ENCODE data around the gene KIF1C.

The KIF1C gene

DNA sequence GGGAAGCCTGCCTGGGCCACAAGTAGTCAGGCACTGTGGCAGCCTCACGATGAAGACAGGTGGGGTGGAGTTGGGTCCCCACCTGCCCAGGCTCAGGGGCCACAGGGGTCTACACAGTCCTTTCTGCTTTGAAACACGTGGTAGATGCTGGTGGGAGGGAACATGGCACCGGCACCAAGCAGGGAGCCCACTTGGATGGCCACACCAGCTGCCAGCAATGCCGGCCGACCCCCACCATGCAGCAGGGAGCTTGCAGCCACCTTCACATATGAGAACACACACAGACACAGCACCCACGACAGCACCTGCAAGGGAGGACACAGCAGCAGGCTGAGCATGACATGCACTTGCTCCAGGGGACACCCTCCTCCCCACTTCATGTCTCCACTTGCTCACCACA is 35.1 kb downstream of the KIF1C start:
- TF ChIP-seq, protein P1, sequence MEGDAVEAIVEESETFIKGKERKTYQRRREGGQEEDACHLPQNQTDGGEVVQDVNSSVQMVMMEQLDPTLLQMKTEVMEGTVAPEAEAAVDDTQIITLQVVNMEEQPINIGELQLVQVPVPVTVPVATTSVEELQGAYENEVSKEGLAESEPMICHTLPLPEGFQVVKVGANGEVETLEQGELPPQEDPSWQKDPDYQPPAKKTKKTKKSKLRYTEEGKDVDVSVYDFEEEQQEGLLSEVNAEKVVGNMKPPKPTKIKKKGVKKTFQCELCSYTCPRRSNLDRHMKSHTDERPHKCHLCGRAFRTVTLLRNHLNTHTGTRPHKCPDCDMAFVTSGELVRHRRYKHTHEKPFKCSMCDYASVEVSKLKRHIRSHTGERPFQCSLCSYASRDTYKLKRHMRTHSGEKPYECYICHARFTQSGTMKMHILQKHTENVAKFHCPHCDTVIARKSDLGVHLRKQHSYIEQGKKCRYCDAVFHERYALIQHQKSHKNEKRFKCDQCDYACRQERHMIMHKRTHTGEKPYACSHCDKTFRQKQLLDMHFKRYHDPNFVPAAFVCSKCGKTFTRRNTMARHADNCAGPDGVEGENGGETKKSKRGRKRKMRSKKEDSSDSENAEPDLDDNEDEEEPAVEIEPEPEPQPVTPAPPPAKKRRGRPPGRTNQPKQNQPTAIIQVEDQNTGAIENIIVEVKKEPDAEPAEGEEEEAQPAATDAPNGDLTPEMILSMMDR (conservative IDR thresholded peaks at IDR 0.05; ENCODE audit: low read depth, low read length), result no peak
- H3K4me3 ChIP-seq (ENCODE audit: low read length), result no peak overlapping the region
- no peak for DNase-seq (ENCODE audit: low read depth)

DNA sequence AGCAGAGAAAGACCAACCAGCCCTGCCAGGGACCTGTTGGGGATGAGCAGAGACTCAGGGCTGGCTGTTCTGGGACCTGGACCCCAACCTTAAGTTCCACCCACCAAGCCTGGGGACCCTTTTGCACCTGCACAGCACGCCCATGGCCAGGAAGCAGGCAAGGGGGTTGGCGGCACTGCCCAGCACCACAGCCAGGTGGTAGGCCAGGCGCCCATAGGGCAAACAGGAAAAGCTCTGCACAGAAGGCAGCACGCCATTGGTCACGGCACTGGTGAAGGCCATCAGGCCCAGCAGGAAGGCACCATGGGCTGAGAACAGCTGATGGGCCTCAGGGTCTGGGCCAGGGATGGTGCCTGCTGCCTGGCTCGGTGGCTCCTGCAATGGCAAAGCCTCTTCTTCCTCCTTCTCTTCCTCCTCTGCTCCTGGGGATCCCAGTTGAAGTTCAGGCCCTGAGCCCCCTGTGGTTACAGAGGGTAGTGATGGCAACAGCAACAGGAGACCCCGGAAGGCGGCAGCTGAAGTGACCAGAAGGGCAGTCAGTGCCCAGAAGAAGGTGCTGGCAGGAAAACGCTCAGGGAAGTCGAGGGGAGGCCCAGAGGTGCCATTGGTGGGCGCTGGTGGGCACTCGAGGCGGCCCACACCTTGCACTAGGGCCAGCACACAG is 35.7 kb downstream of the KIF1C start:
- DNase-seq (ENCODE audit: low read depth), result no peak
- TF ChIP-seq, protein P1 (conservative IDR thresholded peaks at IDR 0.05; ENCODE audit: low read depth, low read length), result no peak
- H3K4me3 ChIP-seq (ENCODE audit: low read length), result no peak overlapping the region

DNA sequence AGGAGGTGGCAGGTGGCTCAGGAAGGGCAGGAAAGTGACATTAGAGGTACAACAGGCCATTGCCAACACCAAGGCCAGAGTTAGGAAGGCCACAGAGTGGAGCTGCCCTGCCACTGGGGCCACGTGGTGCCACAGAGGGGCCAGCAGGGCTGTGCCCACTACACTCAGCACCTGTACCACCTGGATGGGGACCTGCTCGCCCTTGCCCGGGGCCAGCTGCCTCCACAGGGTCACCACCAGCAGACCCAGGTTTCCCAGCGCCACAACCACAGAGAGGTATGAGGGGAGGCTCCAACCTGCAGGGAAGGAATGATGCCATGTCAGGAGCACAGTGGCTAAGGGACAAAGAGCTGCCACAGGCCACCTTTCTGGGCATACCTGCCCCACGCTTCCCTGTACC is 36.3 kb downstream of the KIF1C start:
- DNase-seq (ENCODE audit: low read depth), result no peak
- TF ChIP-seq, protein P1 (conservative IDR thresholded peaks at IDR 0.05; ENCODE audit: low read depth, low read length), result no peak
- H3K4me3 ChIP-seq (ENCODE audit: low read length), result no peak overlapping the region

DNA sequence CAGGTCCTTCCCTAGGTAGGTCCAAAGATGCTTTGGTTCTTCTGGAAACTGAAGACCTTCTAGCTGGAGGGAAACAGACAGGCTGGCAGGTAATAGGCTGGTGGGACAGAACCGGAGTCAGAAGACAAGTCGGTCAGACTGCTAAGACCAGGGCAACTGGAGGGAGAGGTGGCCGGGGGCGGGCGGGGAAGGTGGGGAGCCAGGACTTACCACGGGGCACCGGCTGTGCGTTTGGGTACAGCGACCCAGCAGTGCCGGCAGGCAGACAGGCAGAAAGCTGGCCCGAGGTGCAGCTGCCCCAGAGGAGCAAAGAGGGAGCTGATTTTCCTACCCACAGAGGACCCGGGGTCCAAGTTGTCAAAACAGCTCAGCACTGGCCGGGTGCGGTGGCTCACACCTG is 36.9 kb downstream of the KIF1C start:
- TF ChIP-seq, protein P1 (conservative IDR thresholded peaks at IDR 0.05; ENCODE audit: low read depth, low read length), result no peak
- H3K4me3 ChIP-seq (ENCODE audit: low read length), result no peak overlapping the region
- DNase-seq (ENCODE audit: low read depth), result no peak

DNA sequence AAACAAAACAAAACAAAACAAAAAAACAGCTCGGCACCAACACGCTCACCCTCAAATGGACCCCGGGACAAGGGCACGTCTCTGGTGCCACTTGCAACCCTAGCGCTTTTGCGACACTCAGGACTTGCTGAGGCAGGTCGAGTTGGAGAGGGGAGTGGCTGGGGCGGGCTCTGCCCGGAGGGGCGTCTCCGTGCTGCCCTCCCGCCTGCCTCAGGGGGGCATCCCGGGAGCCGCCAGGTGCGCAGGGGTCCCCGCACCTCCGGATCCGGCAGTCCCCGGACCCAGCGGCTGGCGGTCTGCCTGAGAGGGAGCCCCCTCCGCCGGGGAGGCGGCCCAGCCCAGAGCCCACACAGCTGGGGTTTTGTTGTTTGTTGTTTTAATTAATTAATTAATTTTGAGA is 37.6 kb downstream of the KIF1C start, which contains the start of gene SLC52A1:
Gene SLC52A1 (minus strand): TSS at position 112 of the 400 bp plus-strand sequence. CDS start 820 bp downstream, outside the sequence.
- DNase-seq (ENCODE audit: low read depth), result no peak
- TF ChIP-seq, protein P1 (conservative IDR thresholded peaks at IDR 0.05; ENCODE audit: low read depth, low read length), result no peak
- H3K4me3 ChIP-seq (ENCODE audit: low read length), result no peak within 1 kb of the TSS

DNA sequence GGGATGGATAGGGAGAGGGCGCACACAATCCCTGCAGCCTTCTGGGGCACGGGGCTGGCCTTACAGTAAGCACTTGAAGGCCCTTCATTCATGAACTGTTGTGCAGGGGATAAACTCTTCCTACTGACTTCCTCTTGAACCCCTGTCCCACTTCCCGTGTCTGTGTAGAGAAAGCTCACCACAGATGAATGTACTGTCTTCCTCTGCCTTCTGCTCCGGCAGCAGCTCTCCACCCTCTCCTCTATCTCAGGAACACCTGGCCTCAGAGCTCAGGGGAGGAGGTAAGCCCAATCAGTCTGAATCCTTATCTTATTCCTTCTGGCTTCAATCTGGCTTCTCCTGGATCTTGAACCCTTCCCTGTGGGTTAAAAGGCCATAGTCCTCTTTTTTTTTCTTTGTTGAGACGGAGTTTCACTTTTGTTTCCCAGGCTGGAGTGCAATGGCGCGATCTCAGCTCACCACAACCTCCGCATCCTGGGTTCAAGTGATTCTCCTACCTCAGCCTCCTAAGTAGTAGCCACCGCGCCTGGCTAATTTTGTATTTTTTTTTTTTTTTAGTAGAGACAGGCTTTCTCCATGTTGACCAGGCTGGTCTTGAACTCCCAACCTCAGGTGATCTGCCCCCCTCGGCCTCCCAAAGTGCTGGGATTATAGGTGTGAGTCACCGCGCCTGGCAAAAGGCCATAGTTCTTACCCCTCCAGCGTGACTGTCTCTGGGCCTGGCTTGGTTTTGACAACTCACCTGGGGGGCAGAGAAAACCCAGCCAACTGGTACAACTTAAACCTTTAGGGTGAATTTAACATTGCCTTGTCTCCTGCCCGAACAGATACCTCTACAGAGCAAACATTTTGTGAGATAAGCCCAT is 44.6 kb downstream of the KIF1C start:
- no peak for DNase-seq (ENCODE audit: low read depth)
- TF ChIP-seq, protein P1 (conservative IDR thresholded peaks at IDR 0.05; ENCODE audit: low read depth, low read length), result no peak
- no peak overlapping the region for H3K4me3 ChIP-seq (ENCODE audit: low read length)
